Left lung (tissue), 10 donors: Measurements from ENCODE around the gene PIMREG. TPM values are rescaled to one million over a fixed set of nuclear protein-coding genes. Genes with fewer than 3 reads are reported as not detected.

Experiments
- ATAC-seq: fragments of 200-7000 bp; cut with Tn5 transposase; one replicate; pipeline ENCODE4 v1.9.1; 2020; ENCODE audit warnings: moderate library complexity
- DNase-seq, 4 donors: peaks; one replicate each; pipeline ENCODE4 v3.0.0-alpha.2; 2013 to 2020
- H3K27ac ChIP-seq, 2 donors: fragments of 200-600 bp; sonication (generic) in 1 of 2; one replicate each; pipeline versions ENCODE4 v1.5.0 to v1.8.0; 2020 to 2021
- H3K27me3 ChIP-seq, 2 donors: fragments of 200-600 bp; sonication (generic) in 1 of 2; one replicate each; pipeline versions ENCODE4 v1.5.0 to v1.8.0; 2020 to 2021
- H3K36me3 ChIP-seq, 2 donors: fragments of 200-600 bp; sonication (generic) in 1 of 2; one replicate each; pipeline versions ENCODE4 v1.5.0 to v1.8.0; 2020 to 2021
- H3K4me1 ChIP-seq, 2 donors: fragments of 200-600 bp; one replicate each; pipeline ENCODE4 v1.8.0; 2021
- H3K4me3 ChIP-seq, 2 donors: fragments of 200-600 bp; sonication (generic) in 1 of 2; one replicate each; pipeline versions ENCODE4 v1.5.0 to v1.8.0; 2020 to 2021; ENCODE audit warnings: mild to moderate bottlenecking in 1 of 2
- H3K9me3 ChIP-seq, 2 donors: fragments of 200-600 bp; sonication (generic) in 1 of 2; one replicate each; pipeline versions ENCODE4 v1.5.0 to v1.8.0; 2020 to 2021
- intact Hi-C, 2 donors: fragments of 100-400 bp; cut with DNase I; formaldehyde crosslinking; loops; one replicate each; pipeline versions ENCODE4 v1.11.2 to v1.14.2; 2022
- polyA plus RNA-seq, 6 donors: library from polyadenylated mRNA; unstranded; fragments of 120-200 nt; gene quantifications; one replicate each; pipeline ENCODE4 v1.2.1, GENCODE V29; 2013; ENCODE audit not compliant: insufficient read length in 6 of 6
- total RNA-seq, 2 donors: library from RNA; stranded (reverse); fragmentation: NEBNext Ultra II Directional; extraction: Animal tissue kit (Norgen Biotek cat#: 25700); gene quantifications; one replicate each; pipeline ENCODE4 v1.2.1, GENCODE V29; 2021
- TF ChIP-seq, protein P1 (sequence below), 2 donors: fragments of 200-600 bp; sonication (generic) in 1 of 2; IDR thresholded peaks; one replicate each; pipeline versions ENCODE4 v1.5.0 to v1.8.0; 2021; ENCODE audit warnings: antibody characterized with exemption in 2 of 2
- donor health status: DM: no; HTN: yes; CAD: no.
- donor health status: DM: no; HTN: no; CAD: no.

PIMREG gene
- total and polyA plus RNA-seq, 8 donors: 1.6 to 76.8 (median 21.1) TPM

DNA sequence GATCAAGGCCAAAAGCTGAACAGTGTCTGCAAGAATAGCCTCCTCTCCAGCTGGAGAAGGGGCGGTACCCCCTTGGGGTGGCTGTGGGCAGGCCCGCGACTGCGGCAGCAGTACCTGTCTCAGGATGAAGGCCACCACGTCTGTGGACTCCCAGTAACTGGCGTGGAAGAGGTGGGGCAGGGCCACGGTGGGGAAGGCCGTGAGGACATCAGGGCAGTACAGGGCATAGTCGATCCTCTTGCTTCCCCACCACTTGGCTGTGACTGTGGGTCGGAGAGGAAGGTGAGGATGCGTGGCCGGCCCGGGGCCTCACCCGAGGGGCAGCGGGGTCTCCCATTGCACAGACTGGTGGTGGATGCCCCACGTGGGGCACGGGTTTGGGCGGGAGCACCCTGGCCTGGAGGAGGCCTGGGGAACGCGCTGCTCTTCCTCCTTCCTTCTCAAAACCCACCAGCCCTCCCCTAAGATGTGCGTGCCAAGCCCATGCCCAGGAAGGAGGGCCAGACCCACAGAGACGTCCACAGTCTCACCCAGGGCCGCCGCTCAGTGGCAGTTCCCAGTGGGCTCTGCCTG, 26.0 kb downstream of the PIMREG start:
- Histone ChIP-seq H3K4me3 (no peak overlapping the region), H3K36me3 (no peaks in the 10 kb centered on the region), H3K27ac (no peak overlapping the region), H3K27me3 (no peaks in the 10 kb centered on the region), H3K9me3 (no peaks in the 10 kb centered on the region), H3K4me1 (no peaks in the 10 kb centered on the region)
- DNase-seq (peak in 1 of 4 donors; percentile 58), ATAC-seq (no peak)
- TF ChIP-seq, protein P1, sequence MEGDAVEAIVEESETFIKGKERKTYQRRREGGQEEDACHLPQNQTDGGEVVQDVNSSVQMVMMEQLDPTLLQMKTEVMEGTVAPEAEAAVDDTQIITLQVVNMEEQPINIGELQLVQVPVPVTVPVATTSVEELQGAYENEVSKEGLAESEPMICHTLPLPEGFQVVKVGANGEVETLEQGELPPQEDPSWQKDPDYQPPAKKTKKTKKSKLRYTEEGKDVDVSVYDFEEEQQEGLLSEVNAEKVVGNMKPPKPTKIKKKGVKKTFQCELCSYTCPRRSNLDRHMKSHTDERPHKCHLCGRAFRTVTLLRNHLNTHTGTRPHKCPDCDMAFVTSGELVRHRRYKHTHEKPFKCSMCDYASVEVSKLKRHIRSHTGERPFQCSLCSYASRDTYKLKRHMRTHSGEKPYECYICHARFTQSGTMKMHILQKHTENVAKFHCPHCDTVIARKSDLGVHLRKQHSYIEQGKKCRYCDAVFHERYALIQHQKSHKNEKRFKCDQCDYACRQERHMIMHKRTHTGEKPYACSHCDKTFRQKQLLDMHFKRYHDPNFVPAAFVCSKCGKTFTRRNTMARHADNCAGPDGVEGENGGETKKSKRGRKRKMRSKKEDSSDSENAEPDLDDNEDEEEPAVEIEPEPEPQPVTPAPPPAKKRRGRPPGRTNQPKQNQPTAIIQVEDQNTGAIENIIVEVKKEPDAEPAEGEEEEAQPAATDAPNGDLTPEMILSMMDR (IDR thresholded peaks at IDR 0.05): no peak
- intact Hi-C loops: no loop called here

DNA sequence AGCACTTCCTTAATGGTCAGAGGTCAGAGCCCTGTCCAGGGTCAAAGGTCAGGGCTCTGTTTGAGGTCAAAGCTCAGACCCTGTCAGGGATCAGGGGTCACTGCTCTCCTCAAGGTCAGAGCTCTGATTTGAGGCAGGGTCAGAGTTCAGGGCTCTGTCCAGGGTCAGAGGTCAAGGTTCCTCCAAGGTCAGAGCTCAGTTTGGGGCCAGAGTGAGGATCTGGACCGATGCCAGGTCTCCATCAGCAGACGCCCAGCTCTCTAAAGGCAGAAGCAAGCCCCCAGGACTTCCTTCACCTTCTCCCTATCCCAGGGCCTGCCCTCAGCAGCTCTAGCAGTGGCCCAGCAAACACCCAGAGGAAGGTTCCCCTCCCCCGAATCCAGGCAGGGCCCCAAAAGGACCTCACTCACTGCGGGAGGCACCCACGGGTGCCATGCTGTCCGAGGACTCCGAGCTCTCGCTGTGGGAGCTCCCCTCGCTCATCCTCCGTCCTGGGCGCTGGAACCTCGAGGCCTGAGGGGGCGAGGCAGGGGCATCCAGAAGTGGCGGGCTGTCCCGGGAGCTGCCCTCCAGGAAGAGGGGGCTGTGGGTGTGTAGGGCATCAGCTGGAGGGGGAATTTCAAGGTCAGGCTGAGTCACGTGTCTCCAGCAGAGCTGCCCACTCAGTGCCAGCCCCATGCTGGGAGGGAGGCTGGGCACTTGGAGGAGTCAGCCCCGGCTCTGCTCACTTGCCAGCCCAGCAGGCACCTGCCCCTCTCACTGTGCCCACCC, 26.7 kb downstream of the PIMREG start:
- H3K27ac ChIP-seq: no peak overlapping the region
- TF ChIP-seq, protein P1 (IDR thresholded peaks at IDR 0.05): no peak
- intact Hi-C loops: no loop called here
- no peaks in the 10 kb centered on the region for H3K9me3 ChIP-seq
- no peak overlapping the region for H3K4me3 ChIP-seq
- no peaks in the 10 kb centered on the region for H3K36me3 ChIP-seq
- no peak for ATAC-seq
- no peaks in the 10 kb centered on the region for H3K4me1 ChIP-seq
- no peaks in the 10 kb centered on the region for H3K27me3 ChIP-seq
- DNase-seq: peak in 1 of 4 donors; percentile 67

DNA sequence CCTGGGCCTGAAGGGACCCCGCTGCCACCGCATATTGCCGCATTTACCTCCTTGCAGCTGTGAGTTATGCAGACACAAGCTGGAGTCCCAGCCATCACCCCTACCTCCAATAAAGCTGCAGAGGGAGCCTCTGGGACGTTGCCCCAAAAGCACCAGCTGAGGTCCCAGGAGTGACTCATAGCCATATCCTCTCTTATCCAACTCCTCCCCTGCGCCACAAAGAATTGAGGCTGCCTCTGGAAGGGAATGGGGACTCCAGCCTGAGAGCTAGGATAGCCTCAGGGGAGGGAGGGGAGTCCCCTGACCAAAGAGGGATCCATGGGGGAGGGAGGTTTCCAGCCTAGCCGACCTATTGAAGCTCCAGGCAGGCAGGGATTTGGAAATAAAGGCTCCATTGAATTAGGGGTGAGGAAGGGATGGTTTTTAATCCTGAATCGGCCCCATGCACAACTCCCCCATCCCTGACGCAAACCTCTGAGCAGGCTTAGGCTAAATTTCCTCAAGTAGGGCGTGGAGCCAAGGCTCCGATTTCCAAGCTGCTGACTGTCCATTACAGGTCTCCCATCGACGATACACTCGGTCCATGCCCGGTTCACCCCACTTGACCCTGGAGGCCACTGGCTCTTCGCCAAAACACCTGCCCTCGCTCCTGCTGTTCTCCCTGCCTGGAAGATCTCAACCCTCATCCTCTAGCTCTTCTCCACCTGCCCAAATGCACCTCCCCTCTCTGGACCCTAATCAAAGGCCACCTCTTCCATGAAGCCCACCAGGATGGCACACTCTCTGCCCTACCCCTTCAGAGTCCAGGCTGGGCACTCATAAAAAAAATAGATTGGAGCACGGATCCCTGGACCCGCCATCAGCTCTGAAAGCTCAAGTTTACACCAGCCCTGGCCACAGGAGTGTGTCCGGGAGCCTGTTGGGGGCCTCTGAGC, 27.5 kb downstream of the PIMREG start:
- Histone ChIP-seq H3K4me1 (no peaks in the 10 kb centered on the region), H3K27me3 (no peaks in the 10 kb centered on the region), H3K36me3 (no peaks in the 10 kb centered on the region), H3K27ac (no peak overlapping the region), H3K9me3 (no peaks in the 10 kb centered on the region), H3K4me3 (no peak overlapping the region)
- TF ChIP-seq, protein P1 (IDR thresholded peaks at IDR 0.05): no peak
- ATAC-seq: no peak
- peak in 1 of 4 donors; percentile 38 for DNase-seq
- intact Hi-C loops: no loop called here

DNA sequence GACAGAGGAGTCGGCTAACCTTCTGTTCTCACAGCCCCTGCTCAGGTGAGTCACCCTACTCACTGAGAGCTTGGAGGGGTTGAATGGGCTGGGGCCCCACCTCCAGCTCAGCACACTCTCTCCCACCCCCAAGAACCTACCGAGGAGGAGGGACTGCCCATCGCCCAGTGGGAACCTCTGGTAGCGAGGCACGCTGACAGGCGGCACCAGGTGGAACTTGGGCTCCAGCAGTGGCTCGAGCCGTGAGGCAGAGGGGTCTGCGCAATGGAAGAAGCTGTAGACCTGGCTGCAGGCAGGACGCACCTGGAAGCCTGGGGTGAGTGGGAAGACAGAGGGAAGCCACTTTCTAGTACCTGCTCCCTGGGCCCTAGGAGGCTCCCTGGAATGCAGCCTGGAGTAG, 28.3 kb downstream of the PIMREG start:
- Histone ChIP-seq H3K9me3 (no peaks in the 10 kb centered on the region), H3K27ac (no peak overlapping the region), H3K4me3 (no peak overlapping the region), H3K27me3 (no peaks in the 10 kb centered on the region), H3K4me1 (no peaks in the 10 kb centered on the region), H3K36me3 (no peaks in the 10 kb centered on the region)
- intact Hi-C loops: no loop called here
- DNase-seq (peak in 1 of 4 donors; percentile 52), ATAC-seq (no peak)
- TF ChIP-seq, protein P1 (IDR thresholded peaks at IDR 0.05): no peak
